Activated naive CD4-positive, alpha-beta T cell (primary cell): ENCODE measurements around the gene CASZ1.

Experiments
- DNase-seq, 4 experiments: peaks; one replicate each; lab custom pipeline; 2025; lab: John Stamatoyannopoulos, UW

Gene CASZ1

GRCh38 chr1:10775763-10776162, 20.7 kb downstream of the CASZ1 start:
- DNase-seq, result no peak

GRCh38 chr1:10774615-10775310, 21.7 kb downstream of the CASZ1 start:
- no peak for DNase-seq

- DNase-seq, result no peak
Measured at GRCh38 chr1:10773851-10774614, 22.4 kb downstream of the CASZ1 start.

GRCh38 chr1:10773376-10773775, 23.1 kb downstream of the CASZ1 start:
- DNase-seq, result no peak

GRCh38 chr1:10772711-10773110, 23.7 kb downstream of the CASZ1 start:
- no peak for DNase-seq

- no peak for DNase-seq
Measured at GRCh38 chr1:10771789-10772188, 24.7 kb downstream of the CASZ1 start.

GRCh38 chr1:10768552-10768951, 27.9 kb downstream of the CASZ1 start:
- DNase-seq, result no peak

GRCh38 chr1:10767282-10767681, 29.2 kb downstream of the CASZ1 start:
- no peak for DNase-seq

- DNase-seq, result no peak
Measured at GRCh38 chr1:10765734-10766478, 30.5 kb downstream of the CASZ1 start.

- no peak for DNase-seq
Measured at GRCh38 chr1:10765304-10765703, 31.1 kb downstream of the CASZ1 start.

- DNase-seq, result no peak
Measured at GRCh38 chr1:10764296-10764798, 32.1 kb downstream of the CASZ1 start.

GRCh38 chr1:10762875-10763274, 33.6 kb downstream of the CASZ1 start:
- no peak for DNase-seq

- DNase-seq, result no peak
Measured at GRCh38 chr1:10762153-10762523, 34.3 kb downstream of the CASZ1 start.

- DNase-seq, result no peak
Measured at GRCh38 chr1:10761503-10762152, 34.8 kb downstream of the CASZ1 start.

GRCh38 chr1:10760566-10761502, 35.6 kb downstream of the CASZ1 start:
- no peak for DNase-seq

- no peak for DNase-seq
Measured at GRCh38 chr1:10759413-10760200, 36.8 kb downstream of the CASZ1 start.

GRCh38 chr1:10756842-10757241, 39.6 kb downstream of the CASZ1 start:
- DNase-seq, result no peak

- peak in 2 of 4 experiments; percentile 37 to 59 for DNase-seq
Measured at GRCh38 chr1:10755970-10756521, 40.4 kb downstream of the CASZ1 start.

- DNase-seq, result no peak
Measured at GRCh38 chr1:10754568-10755329, 41.7 kb downstream of the CASZ1 start.
